22Rv1 (cell line): ENCODE measurements around the gene BLOC1S4.

Source experiments
- H3K27ac ChIP-seq: fragments of 450-650 bp; 2 replicates; pipeline ENCODE4 v1.5.1; 2017
- ZFX ChIP-seq: fragments of 450-650 bp; IDR thresholded peaks from 2 replicates; pipeline ENCODE4 v1.6.1; 2017; ENCODE audit warnings: antibody characterized with exemption, borderline replicate concordance
- TF ChIP-seq, protein P1 (sequence below): fragments of 450-650 bp; IDR thresholded peaks from 2 replicates; pipeline ENCODE4 v1.5.1; 2017; ENCODE audit warnings: mild to moderate bottlenecking

Gene BLOC1S4

GRCh38 chr4:6750286-6751221 lies 34.6 kb downstream of the BLOC1S4 start:
- peak overlapping the region; percentile 84 for H3K27ac ChIP-seq
- TF ChIP-seq ZFX = no peak
- TF ChIP-seq, protein P1, sequence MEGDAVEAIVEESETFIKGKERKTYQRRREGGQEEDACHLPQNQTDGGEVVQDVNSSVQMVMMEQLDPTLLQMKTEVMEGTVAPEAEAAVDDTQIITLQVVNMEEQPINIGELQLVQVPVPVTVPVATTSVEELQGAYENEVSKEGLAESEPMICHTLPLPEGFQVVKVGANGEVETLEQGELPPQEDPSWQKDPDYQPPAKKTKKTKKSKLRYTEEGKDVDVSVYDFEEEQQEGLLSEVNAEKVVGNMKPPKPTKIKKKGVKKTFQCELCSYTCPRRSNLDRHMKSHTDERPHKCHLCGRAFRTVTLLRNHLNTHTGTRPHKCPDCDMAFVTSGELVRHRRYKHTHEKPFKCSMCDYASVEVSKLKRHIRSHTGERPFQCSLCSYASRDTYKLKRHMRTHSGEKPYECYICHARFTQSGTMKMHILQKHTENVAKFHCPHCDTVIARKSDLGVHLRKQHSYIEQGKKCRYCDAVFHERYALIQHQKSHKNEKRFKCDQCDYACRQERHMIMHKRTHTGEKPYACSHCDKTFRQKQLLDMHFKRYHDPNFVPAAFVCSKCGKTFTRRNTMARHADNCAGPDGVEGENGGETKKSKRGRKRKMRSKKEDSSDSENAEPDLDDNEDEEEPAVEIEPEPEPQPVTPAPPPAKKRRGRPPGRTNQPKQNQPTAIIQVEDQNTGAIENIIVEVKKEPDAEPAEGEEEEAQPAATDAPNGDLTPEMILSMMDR = no peak

GRCh38 chr4:6751611-6752485 lies 35.9 kb downstream of the BLOC1S4 start:
- H3K27ac ChIP-seq = peak overlapping the region; percentile 84
- TF ChIP-seq ZFX = no peak
- TF ChIP-seq, protein P1 = no peak

- TF ChIP-seq ZFX = no peak
- TF ChIP-seq, protein P1 = no peak
- peak overlapping the region; percentile 84 for H3K27ac ChIP-seq
These were observed 36.5 kb downstream of the BLOC1S4 start for GRCh38 chr4:6752486-6752829.

DNA sequence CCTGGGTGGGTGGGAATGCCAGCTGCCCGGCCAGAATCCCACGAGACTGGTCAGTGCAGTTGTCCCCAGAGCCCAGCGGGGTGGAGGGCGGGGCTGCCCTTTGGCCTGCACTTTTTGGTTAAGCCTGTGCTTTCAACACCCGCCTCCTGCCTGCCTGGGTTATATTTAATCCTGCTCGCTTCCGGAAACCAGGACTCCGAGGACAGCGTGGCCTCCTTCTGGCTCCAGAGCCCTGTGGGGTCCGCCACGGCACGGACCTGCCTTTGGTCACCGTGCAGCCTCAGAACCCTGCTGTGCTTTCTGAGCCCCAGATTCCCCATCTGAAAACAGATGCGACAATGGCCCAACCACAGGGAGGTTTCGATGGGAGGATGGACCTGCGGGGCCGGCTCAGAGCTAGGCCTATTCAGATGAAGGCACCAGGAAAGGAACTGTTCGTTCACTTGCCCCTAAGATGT lies 37.2 kb downstream of the BLOC1S4 start:
- no peak for TF ChIP-seq ZFX
- TF ChIP-seq, protein P1 = no peak
- H3K27ac ChIP-seq = no peak overlapping the region

- H3K27ac ChIP-seq = no peak overlapping the region
- TF ChIP-seq, protein P1 = no peak
- TF ChIP-seq ZFX = no peak
These were observed 37.9 kb downstream of the BLOC1S4 start for GRCh38 chr4:6753891-6754290.

- H3K27ac ChIP-seq = no peak overlapping the region
- TF ChIP-seq ZFX = no peak
- TF ChIP-seq, protein P1 = no peak
These were observed 38.6 kb downstream of the BLOC1S4 start for GRCh38 chr4:6754481-6755087.
